ENCODE measurements around the gene ASCL4.

ASCL4 gene

GRCh38 chr12:107779077-107779831 lies 4.8 kb downstream of the ASCL4 start:
- H3K9me3 ChIP-seq, result no peaks in the 10 kb centered on the region
- peaks cover 16 to 32% of the 10 kb centered on the region in 2 experiments for H3K4me1 ChIP-seq (ENCODE audit: control insufficient read depth in 1 of 2, insufficient read depth in 1 of 2, low read depth in 1 of 2, low read length in 1 of 2)
- H3K4me3 ChIP-seq (ENCODE audit: low read depth in 1 of 2, low read length in 1 of 2), result no peak overlapping the region
- peak overlapping the region; percentile 50 for H3K27ac ChIP-seq
- H3K36me3 ChIP-seq, result no peaks in the 10 kb centered on the region
- no peak for TF ChIP-seq CTCF (IDR thresholded peaks at IDR 0.05)
- H3K27me3 ChIP-seq, result peaks cover 41% of the 10 kb centered on the region

- no peak overlapping the region for H3K4me3 ChIP-seq (ENCODE audit: low read depth in 1 of 2, low read length in 1 of 2)
- H3K36me3 ChIP-seq, result no peaks in the 10 kb centered on the region
- H3K9me3 ChIP-seq, result no peaks in the 10 kb centered on the region
- H3K27ac ChIP-seq, result no peak overlapping the region
- peaks cover 31% of the 10 kb centered on the region for H3K27me3 ChIP-seq
- H3K4me1 ChIP-seq (ENCODE audit: control insufficient read depth in 1 of 2, insufficient read depth in 1 of 2, low read depth in 1 of 2, low read length in 1 of 2), result peaks cover 16 to 33% of the 10 kb centered on the region in 2 experiments
- no peak for TF ChIP-seq CTCF (IDR thresholded peaks at IDR 0.05)
Observed at GRCh38 chr12:107780298-107780697, 5.8 kb downstream of the ASCL4 start.

- Histone ChIP-seq H3K9me3 (no peaks in the 10 kb centered on the region), H3K4me1 (ENCODE audit: control insufficient read depth in 1 of 2, insufficient read depth in 1 of 2, low read depth in 1 of 2, low read length in 1 of 2) (peaks cover 16 to 33% of the 10 kb centered on the region in 2 experiments), H3K27ac (no peak overlapping the region), H3K27me3 (peaks cover 13% of the 10 kb centered on the region), H3K4me3 (ENCODE audit: low read depth in 1 of 2, low read length in 1 of 2) (no peak overlapping the region), H3K36me3 (no peaks in the 10 kb centered on the region)
- TF ChIP-seq CTCF (IDR thresholded peaks at IDR 0.05), result no peak
Observed at GRCh38 chr12:107782067-107782466, 7.6 kb downstream of the ASCL4 start.

GRCh38 chr12:107783406-107784376 lies 9.2 kb downstream of the ASCL4 start:
- Histone ChIP-seq H3K27me3 (no peaks in the 10 kb centered on the region), H3K4me1 (ENCODE audit: control insufficient read depth in 1 of 2, insufficient read depth in 1 of 2, low read depth in 1 of 2, low read length in 1 of 2) (peaks cover 15 to 29% of the 10 kb centered on the region in 2 experiments), H3K36me3 (no peaks in the 10 kb centered on the region), H3K4me3 (ENCODE audit: low read depth in 1 of 2, low read length in 1 of 2) (no peak overlapping the region), H3K27ac (peak overlapping the region; percentile 44), H3K9me3 (no peaks in the 10 kb centered on the region)
- no peak for TF ChIP-seq CTCF (IDR thresholded peaks at IDR 0.05)

- no peaks in the 10 kb centered on the region for H3K27me3 ChIP-seq
- no peak overlapping the region for H3K4me3 ChIP-seq (ENCODE audit: low read depth in 1 of 2, low read length in 1 of 2)
- H3K4me1 ChIP-seq (ENCODE audit: control insufficient read depth in 1 of 2, insufficient read depth in 1 of 2, low read depth in 1 of 2, low read length in 1 of 2), result peaks cover 8 to 11% of the 10 kb centered on the region in 2 experiments
- H3K27ac ChIP-seq, result no peak overlapping the region
- no peak for TF ChIP-seq CTCF (IDR thresholded peaks at IDR 0.05)
- no peaks in the 10 kb centered on the region for H3K9me3 ChIP-seq
- no peaks in the 10 kb centered on the region for H3K36me3 ChIP-seq
Observed at GRCh38 chr12:107788281-107788680, 13.8 kb downstream of the ASCL4 start.
